Nephron progenitor cell (in vitro differentiated cells): Measurements from ENCODE around the gene MERTK.

Experiments used
- DNase-seq: peaks from one replicate; pipeline ENCODE4 v3.0.0; 2021
- H3K27ac Mint-ChIP-seq: 2 replicates; pipeline ENCODE4 v1.8.0; 2021; ENCODE audit warnings: mild to moderate bottlenecking, moderate library complexity, mixed read lengths
- H3K27me3 Mint-ChIP-seq: 2 replicates; pipeline ENCODE4 v1.8.0; 2021; ENCODE audit warnings: mild to moderate bottlenecking, low read depth, mixed read lengths; ENCODE audit not compliant: poor library complexity
- H3K36me3 Mint-ChIP-seq: 2 replicates; pipeline ENCODE4 v1.8.0; 2021; ENCODE audit warnings: low read depth, mixed read lengths
- H3K4me1 Mint-ChIP-seq: 2 replicates; pipeline ENCODE4 v1.8.0; 2021; ENCODE audit warnings: mixed read lengths
- H3K4me3 Mint-ChIP-seq: 2 replicates; pipeline ENCODE4 v1.8.0; 2021; ENCODE audit warnings: mild to moderate bottlenecking, moderate library complexity, mixed read lengths
- H3K9me3 Mint-ChIP-seq: 2 replicates; pipeline ENCODE4 v1.8.0; 2021; ENCODE audit warnings: mild to moderate bottlenecking, moderate library complexity, mixed read lengths
- CTCF ChIP-seq: fragments of 200-600 bp; sonication (generic); IDR thresholded peaks from 2 replicates; pipeline ENCODE4 v1.5.0; 2021; ENCODE audit warnings: antibody characterized with exemption

Gene MERTK

GRCh38 chr2:111985514-111985913 lies 87.1 kb downstream of the MERTK start:
- Mint-ChIP-seq H3K36me3 (peaks cover 28% of the 10 kb centered on the region), H3K27me3 (no peaks in the 10 kb centered on the region), H3K4me3 (no peak overlapping the region), H3K4me1 (peaks cover 28% of the 10 kb centered on the region), H3K27ac (no peak overlapping the region), H3K9me3 (no peaks in the 10 kb centered on the region)
- TF ChIP-seq CTCF: no peak
- no peak for DNase-seq

- no peaks in the 10 kb centered on the region for H3K27me3 Mint-ChIP-seq
- no peak overlapping the region for H3K27ac Mint-ChIP-seq
- peaks cover 28% of the 10 kb centered on the region for H3K36me3 Mint-ChIP-seq
- H3K4me1 Mint-ChIP-seq: peaks cover 24% of the 10 kb centered on the region
- no peak for TF ChIP-seq CTCF
- DNase-seq: no peak
- no peaks in the 10 kb centered on the region for H3K9me3 Mint-ChIP-seq
- H3K4me3 Mint-ChIP-seq: no peak overlapping the region
Measured at GRCh38 chr2:111986116-111986900, 87.9 kb downstream of the MERTK start.

GRCh38 chr2:111990375-111990774 lies 92.0 kb downstream of the MERTK start:
- no peak for DNase-seq
- no peaks in the 10 kb centered on the region for H3K9me3 Mint-ChIP-seq
- no peak overlapping the region for H3K27ac Mint-ChIP-seq
- peaks cover 22% of the 10 kb centered on the region for H3K4me1 Mint-ChIP-seq
- H3K36me3 Mint-ChIP-seq: peaks cover 19% of the 10 kb centered on the region
- no peak overlapping the region for H3K4me3 Mint-ChIP-seq
- TF ChIP-seq CTCF: no peak
- H3K27me3 Mint-ChIP-seq: no peaks in the 10 kb centered on the region

- TF ChIP-seq CTCF: no peak
- H3K4me1 Mint-ChIP-seq: peaks cover 17% of the 10 kb centered on the region
- H3K9me3 Mint-ChIP-seq: no peaks in the 10 kb centered on the region
Measured at GRCh38 chr2:111990856-111991255, 92.4 kb downstream of the MERTK start.

GRCh38 chr2:111994042-111994441 lies 95.6 kb downstream of the MERTK start:
- no peak overlapping the region for H3K4me3 Mint-ChIP-seq

More at GRCh38 chr2:111990856-111991255, 92.4 kb downstream of the MERTK start:
- Mint-ChIP-seq H3K27ac (no peak overlapping the region), H3K36me3 (peaks cover 19% of the 10 kb centered on the region), H3K4me3 (no peak overlapping the region), H3K27me3 (no peaks in the 10 kb centered on the region)
- DNase-seq: no peak

More at GRCh38 chr2:111994042-111994441, 95.6 kb downstream of the MERTK start:
- Mint-ChIP-seq H3K36me3 (peaks cover 20% of the 10 kb centered on the region), H3K9me3 (no peaks in the 10 kb centered on the region), H3K27me3 (no peaks in the 10 kb centered on the region), H3K27ac (no peak overlapping the region), H3K4me1 (no peaks in the 10 kb centered on the region)
- DNase-seq: no peak
- TF ChIP-seq CTCF: no peak
